HG02759 (cell line): ENCODE measurements around the gene ST3GAL3.
A peak's percentile ranks its signal among the peaks of the same experiment; 100 is the strongest.

Experiments used
- ATAC-seq: cut with Tn5 transposase; IDR thresholded peaks from one replicate; pipeline ENCODE4 v1.9.1; 2021; ENCODE audit warnings: mild to moderate bottlenecking, moderate library complexity; ENCODE audit not compliant: unreplicated experiment

ST3GAL3 gene, protein sequence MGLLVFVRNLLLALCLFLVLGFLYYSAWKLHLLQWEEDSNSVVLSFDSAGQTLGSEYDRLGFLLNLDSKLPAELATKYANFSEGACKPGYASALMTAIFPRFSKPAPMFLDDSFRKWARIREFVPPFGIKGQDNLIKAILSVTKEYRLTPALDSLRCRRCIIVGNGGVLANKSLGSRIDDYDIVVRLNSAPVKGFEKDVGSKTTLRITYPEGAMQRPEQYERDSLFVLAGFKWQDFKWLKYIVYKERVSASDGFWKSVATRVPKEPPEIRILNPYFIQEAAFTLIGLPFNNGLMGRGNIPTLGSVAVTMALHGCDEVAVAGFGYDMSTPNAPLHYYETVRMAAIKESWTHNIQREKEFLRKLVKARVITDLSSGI

DNA sequence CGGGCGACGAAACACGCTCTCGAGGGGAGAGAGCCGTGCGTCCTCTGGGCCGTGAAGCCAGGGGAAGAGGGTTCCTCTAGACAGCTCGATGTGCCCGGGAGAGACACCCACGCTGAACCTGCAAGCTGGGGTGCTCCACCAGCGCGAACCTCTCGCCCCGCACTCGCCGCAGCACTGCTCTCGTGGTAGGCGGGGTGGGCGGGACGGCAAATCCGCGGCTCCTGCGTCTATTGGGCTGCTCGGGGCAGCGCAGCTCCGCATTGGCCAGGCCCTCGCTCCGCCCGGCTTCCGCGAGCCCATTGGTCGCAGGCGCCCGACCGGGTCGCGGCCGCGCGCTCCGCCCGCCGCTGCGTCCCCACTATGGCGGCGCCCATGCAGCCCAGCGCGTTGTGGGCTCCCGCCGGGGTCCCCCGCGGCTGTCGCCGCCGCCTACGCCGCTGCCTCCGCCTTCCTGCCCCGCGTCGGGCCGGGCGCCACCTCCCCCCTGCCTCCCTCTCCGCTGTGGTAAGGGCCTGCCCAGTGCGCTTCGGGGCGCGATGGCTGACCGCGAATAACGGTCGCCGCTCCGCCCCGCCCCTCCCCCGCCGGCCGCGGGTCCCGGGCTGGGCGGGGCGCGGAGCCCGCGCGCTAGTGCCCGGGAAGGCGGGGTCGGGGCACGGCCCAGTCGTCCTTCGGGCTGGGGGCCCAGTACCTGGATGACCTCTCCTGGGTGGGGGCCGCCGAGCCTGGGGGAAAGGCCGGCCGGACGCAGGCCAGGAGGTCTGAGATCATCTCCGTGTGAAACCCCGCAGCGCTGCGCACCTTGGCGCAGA, at the start of gene ST3GAL3:
Gene ST3GAL3, plus strand, starts transcription at position 347 of the 812 bp plus-strand sequence. CDS start 28,727 bp downstream, outside the sequence.
- ATAC-seq: peak; percentile 93

DNA sequence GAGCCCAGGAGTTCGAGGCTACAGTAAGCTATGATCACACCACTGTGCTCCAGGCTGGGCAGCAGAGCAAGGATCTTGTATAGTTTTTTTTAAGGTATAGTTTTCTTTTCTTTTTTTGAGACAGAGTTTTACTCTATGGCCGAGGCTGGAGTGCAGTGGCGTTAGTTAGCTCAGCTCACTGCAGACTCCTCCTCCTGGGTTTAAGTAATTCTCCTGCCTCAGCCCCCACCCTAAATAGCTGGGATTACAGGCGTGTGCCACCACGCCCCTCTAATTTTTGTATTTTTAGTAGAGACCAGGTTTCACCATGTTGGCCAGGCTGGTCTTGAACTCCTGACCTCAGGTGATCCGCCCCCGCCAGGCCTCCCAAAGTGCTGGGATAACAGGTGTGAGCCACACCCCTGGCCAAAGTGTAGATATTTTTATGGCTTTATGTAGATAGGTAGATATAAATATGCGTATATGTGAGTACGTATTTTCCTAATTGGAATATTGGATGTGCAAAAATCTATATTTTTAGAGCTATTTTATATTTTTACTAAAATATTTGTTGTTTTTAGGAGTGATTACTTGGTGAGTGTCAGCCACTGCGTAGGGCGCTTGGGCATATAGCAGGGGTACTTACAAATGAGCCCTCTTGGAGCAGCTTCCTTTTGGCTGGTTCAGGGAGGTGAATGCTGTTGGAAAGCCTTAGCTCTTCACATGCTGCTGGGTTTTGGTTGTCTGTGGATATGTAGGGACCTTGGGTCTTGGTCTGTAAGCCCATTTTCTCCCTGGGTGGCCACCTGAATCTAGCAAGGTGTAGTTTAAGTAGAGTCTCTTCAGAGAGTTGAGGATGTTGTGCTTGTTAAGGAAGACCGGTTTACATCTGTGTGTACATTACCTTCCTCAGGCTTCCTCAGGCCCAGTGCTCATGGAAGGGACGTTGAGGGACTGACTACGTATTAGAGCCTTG, 47.8 kb upstream of the ST3GAL3 start:
- no peak for ATAC-seq

GRCh38 chr1:43660355-43660754, 47.0 kb upstream of the ST3GAL3 start:
- no peak for ATAC-seq

GRCh38 chr1:43664369-43664768, 43.0 kb upstream of the ST3GAL3 start:
- no peak for ATAC-seq

- ATAC-seq: no peak
Observed at GRCh38 chr1:43666608-43667007, 40.7 kb upstream of the ST3GAL3 start.

GRCh38 chr1:43668956-43669355, 38.4 kb upstream of the ST3GAL3 start:
- no peak for ATAC-seq

DNA sequence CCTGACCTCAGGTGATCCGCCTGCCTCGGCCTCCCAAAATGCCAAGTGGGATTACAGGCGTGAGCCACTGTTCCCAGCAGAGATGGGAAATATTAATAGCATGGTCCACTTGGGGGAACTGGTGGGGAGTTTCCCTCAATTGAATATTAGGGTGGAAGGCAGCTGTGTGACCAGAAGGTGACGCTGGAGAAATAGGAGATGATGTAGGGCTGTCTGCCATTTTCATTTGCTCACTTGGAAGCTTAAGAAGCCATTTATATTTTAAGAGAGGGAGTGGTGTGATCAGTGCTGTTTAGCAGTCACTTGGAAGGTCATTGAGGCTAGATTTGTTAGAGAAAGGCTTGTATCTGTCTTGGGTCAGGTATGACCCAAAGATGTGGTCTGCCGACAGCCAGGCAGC, 37.5 kb upstream of the ST3GAL3 start:
- no peak for ATAC-seq

GRCh38 chr1:43671193-43671592, 36.1 kb upstream of the ST3GAL3 start:
- no peak for ATAC-seq

GRCh38 chr1:43671626-43672330, 35.6 kb upstream of the ST3GAL3 start:
- ATAC-seq: no peak

- no peak for ATAC-seq
Observed at GRCh38 chr1:43673261-43673660, 34.1 kb upstream of the ST3GAL3 start.

DNA sequence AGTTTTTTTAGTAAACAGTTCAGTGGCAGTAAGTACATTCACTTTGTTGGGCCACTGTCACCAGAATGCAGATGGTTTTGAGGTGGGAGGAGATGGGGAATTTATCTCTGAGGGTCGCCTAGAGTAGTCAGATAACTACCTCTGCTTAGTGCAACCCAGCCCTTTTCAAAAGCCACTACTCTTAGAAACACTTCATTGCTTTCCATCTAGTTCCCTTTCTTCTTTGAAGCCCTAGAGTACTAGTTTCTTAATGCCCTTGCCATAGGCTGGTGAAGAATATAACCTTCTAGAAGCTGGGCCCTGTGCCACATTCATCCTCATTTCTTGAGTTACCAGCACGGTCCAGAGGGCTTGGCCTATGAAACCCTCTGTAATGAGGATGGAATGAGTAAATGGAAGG, 28.4 kb upstream of the ST3GAL3 start:
- ATAC-seq: no peak

GRCh38 chr1:43683560-43683959, 23.8 kb upstream of the ST3GAL3 start:
- no peak for ATAC-seq

DNA sequence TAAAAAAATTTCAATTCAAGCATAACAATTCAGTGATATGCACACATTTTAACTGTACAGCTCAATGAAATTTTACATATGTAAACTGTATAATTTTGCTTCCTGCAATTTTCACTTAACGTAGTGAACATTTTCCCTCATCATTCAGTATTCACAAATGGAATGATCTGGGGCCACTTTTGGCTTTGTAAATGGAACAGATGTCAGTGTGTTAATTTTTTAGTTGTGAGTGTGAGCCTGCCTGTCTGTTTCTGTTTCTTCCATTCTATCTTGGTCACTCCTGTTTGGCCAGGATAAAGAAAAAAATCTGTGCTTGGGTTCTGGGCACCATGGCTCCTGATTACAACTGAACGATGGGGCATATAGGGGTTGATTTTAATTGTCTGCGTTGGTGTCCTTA, 20.5 kb upstream of the ST3GAL3 start:
- ATAC-seq: no peak

GRCh38 chr1:43687301-43688108, 19.8 kb upstream of the ST3GAL3 start:
- ATAC-seq: no peak

- no peak for ATAC-seq
Observed at GRCh38 chr1:43688109-43688387, 19.3 kb upstream of the ST3GAL3 start.

GRCh38 chr1:43688594-43689000, 18.7 kb upstream of the ST3GAL3 start:
- no peak for ATAC-seq

DNA sequence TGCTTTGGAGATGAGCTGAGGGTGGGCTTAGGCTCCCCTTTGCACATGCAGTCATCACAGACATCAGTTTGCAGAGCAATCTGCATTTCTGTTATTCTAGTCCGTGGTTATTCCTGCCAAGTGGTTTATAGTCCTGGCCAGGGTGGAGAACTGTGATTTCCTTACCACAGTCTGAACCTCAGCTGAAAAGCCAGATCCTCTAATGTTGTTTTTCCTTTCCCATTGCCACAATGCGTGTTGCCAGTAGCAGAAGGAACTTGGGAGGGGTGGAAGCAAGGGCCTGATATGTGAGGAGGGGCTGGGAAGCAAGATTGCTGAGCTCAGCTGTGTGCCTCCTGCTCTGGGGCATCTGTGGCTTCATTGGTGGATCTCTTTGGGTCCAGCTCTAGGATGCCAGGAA, 18.0 kb upstream of the ST3GAL3 start:
- ATAC-seq: no peak

GRCh38 chr1:43691871-43692815, 15.2 kb upstream of the ST3GAL3 start:
- no peak for ATAC-seq

- ATAC-seq: no peak
Observed at GRCh38 chr1:43693371-43693770, 14.0 kb upstream of the ST3GAL3 start.
